Heart right ventricle (tissue), 16 donors: ENCODE results near the gene HMGB1. TPM values are rescaled to one million over a fixed set of nuclear protein-coding genes. Genes with fewer than 3 reads are reported as not detected.

Experiments
- ATAC-seq, 8 donors: fragments of 200-7000 bp; cut with Tn5 transposase; one replicate each; pipeline ENCODE4 v1.9.1; 2020; ENCODE audit warnings: mild to moderate bottlenecking in 8 of 8, moderate library complexity in 8 of 8, moderate number of reproducible peaks in 1 of 8
- DNase-seq, 2 donors: peaks; one replicate each; pipeline ENCODE4 v3.0.0-alpha.2; 2020
- H3K27ac ChIP-seq, 10 donors: fragments of 200-600 bp; sonication (generic) in 2 of 10; one replicate each; pipeline versions ENCODE4 v1.5.0 to v1.8.0; 2020 to 2022; ENCODE audit warnings: mild to moderate bottlenecking in 3 of 10
- H3K27me3 ChIP-seq, 7 donors: fragments of 200-600 bp; one replicate each; pipeline ENCODE4 v1.8.0; 2021 to 2022; ENCODE audit warnings: mild to moderate bottlenecking in 2 of 7
- H3K36me3 ChIP-seq, 9 donors: fragments of 200-600 bp; sonication (generic) in 1 of 9; one replicate each; pipeline versions ENCODE4 v1.5.0 to v1.8.0; 2020 to 2022; ENCODE audit warnings: mild to moderate bottlenecking in 2 of 9
- H3K4me1 ChIP-seq, 9 donors: fragments of 200-600 bp; sonication (generic) in 1 of 9; one replicate each; pipeline versions ENCODE4 v1.5.0 to v1.8.0; 2020 to 2022; ENCODE audit warnings: mild to moderate bottlenecking in 4 of 9
- H3K4me3 ChIP-seq, 10 donors: fragments of 200-600 bp; sonication (generic) in 2 of 10; one replicate each; pipeline versions ENCODE4 v1.5.0 to v1.8.0; 2020 to 2022; ENCODE audit warnings: mild to moderate bottlenecking in 7 of 10, moderate library complexity in 2 of 10
- H3K9me3 ChIP-seq, 11 donors: fragments of 200-600 bp in 10 of 11; sonication (generic) in 2 of 11; one replicate each; pipeline versions ENCODE4 v1.5.0 to v1.8.0; 2013 to 2022; ENCODE audit warnings: mild to moderate bottlenecking in 2 of 11, control low read depth in 1 of 11, moderate library complexity in 1 of 11
- CTCF ChIP-seq, 9 donors: fragments of 200-600 bp; sonication (generic) in 2 of 9; IDR thresholded peaks; one replicate each; pipeline versions ENCODE4 v1.5.0 to v1.8.0; 2021 to 2022; ENCODE audit warnings: antibody characterized with exemption in 9 of 9, mild to moderate bottlenecking in 5 of 9, moderate library complexity in 1 of 9
- WGBS, 2 donors: extraction: QIAGEN DNeasy Blood & Tissue Kit; methylation state at CpG; one replicate each; pipeline ENCODE4 v1.1.7; 2013; ENCODE audit warnings: inconsistent platforms in 1 of 2; 5-methylcytosine and 5-hydroxymethylcytosine counted together
- intact Hi-C, 10 donors: fragments of 100-400 bp; cut with DNase I; formaldehyde crosslinking; loops; one replicate each; pipeline versions ENCODE4 v1.11.1 to v1.14.2; 2022
- polyA plus RNA-seq, 2 donors: library from polyadenylated mRNA; stranded (reverse); fragments of 200-250 nt; gene quantifications; one replicate each; pipeline ENCODE4 v1.2.3, GENCODE V29; 2013
- total RNA-seq, 10 donors: library from RNA; stranded (reverse); fragmentation: NEBNext Ultra II Directional in 3 of 10; extraction: Animal tissue kit (Norgen Biotek cat#: 25700) in 3 of 10; gene quantifications; one replicate each; pipeline versions ENCODE4 v1.2.1 to v1.2.4, GENCODE V29; 2021 to 2023
- donor health status: Arrhythmogenic right ventricular cardiomyopathy.
- donor health status: ischemic (EF 13 %, LVEDD 7.1; RV severe dilation, severe dysfunction).
- donor health status: healthy with polysubstance abuse.
- donor health status: DM: no; HTN: yes; CAD: no.
- donor health status: DM: no; HTN: no; CAD: no.
- donor health status: ischemic (EF 25% LVEDD 6.9; RV normal size, moderate dysfunction).
- donor health status: ischemic (EF 25% LVEDD 5.7; RV mildly dilated, moderate dysfunction).
- donor health status: healthy.
- donor health status: DM: yes; HTN: yes; CAD: no.
- donor health status: Ischemic cardiomyopathy.
- donor health status: ischemic (EF 35%, LVEDD 5.7; RV mildly dilated, moderate dysfunction).
- donor health status: nonischemic (EF 11% LVEDD 7.7; RV severe dilation, severe dysfunction).
- donor health status: DM: yes; HTN: yes; CAD: no.
- donor health status: PGD.
- donor health status: ischemic (EF 29% LVEDD 5.4; RV normal size, mild dysfunction).
- donor health status: nonischemic (EF 23%, LVEDD 6.1; RV moderate dilation, normal function).

The HMGB1 gene
- total and polyA plus RNA-seq, 12 donors = 142 to 294 (median 164) TPM

- H3K27me3 ChIP-seq = no peaks in the 10 kb centered on the region
- intact Hi-C loops = loop anchor here (2.0 to 10.0 kb wide), 11 partner anchors 13 to 392 kb away; partner anchors contain the start of genes HMGB1 (in 2 of the 10), KATNAL1 (in 2 of the 10), USPL1 (in 2 of the 10) and UBE2L5 (in 1 of the 10)
- no peak for TF ChIP-seq CTCF (IDR thresholded peaks at IDR 0.05)
- H3K27ac ChIP-seq = peak overlapping the region in 8 of 10 donors; percentile 4 to 92 (median 82)
- H3K36me3 ChIP-seq = no peaks in the 10 kb centered on the region
- 68 to 79% methylated on average over 13 of the region's 13 CpGs for WGBS, 2 donors
- peaks cover 0 to 33% (median 11%) of the 10 kb centered on the region in 9 donors for H3K4me1 ChIP-seq
- peak in 1 of 2 donors; percentile 34 for DNase-seq
- peak in 5 of 8 donors; percentile 32 to 53 (median 44) for ATAC-seq
- H3K9me3 ChIP-seq = no peaks in the 10 kb centered on the region
- no peak overlapping the region for H3K4me3 ChIP-seq
Observed at GRCh38 chr13:30409886-30410704, 55.6 kb downstream of the HMGB1 start.

GRCh38 chr13:30408319-30409101 is 57.2 kb downstream of the HMGB1 start:
- peak overlapping the region in 9 of 10 donors; percentile 23 to 56 (median 48) for H3K4me3 ChIP-seq
- TF ChIP-seq CTCF (IDR thresholded peaks at IDR 0.05) = peak; percentile 71 to 83 (median 79)
- peak overlapping the region; percentile 27 to 92 (median 84) for H3K27ac ChIP-seq
- DNase-seq = peak; percentile 95 to 97
- intact Hi-C loops = loop anchor here (1.0 to 10.0 kb wide), 12 partner anchors 14 to 394 kb away; partner anchors contain the start of genes HMGB1 (in 3 of the 10), KATNAL1 (in 2 of the 10), USPL1 (in 2 of the 10) and UBE2L5 (in 1 of the 10)
- peaks cover 0 to 28% (median 11%) of the 10 kb centered on the region in 9 donors for H3K4me1 ChIP-seq
- WGBS, 2 donors = 14 to 17% methylated on average over 47 to 51 of the region's 51 CpGs
- H3K9me3 ChIP-seq = no peaks in the 10 kb centered on the region
- ATAC-seq = peak; percentile 95 to 98 (median 96)
- no peaks in the 10 kb centered on the region for H3K27me3 ChIP-seq
- H3K36me3 ChIP-seq = no peaks in the 10 kb centered on the region

DNA sequence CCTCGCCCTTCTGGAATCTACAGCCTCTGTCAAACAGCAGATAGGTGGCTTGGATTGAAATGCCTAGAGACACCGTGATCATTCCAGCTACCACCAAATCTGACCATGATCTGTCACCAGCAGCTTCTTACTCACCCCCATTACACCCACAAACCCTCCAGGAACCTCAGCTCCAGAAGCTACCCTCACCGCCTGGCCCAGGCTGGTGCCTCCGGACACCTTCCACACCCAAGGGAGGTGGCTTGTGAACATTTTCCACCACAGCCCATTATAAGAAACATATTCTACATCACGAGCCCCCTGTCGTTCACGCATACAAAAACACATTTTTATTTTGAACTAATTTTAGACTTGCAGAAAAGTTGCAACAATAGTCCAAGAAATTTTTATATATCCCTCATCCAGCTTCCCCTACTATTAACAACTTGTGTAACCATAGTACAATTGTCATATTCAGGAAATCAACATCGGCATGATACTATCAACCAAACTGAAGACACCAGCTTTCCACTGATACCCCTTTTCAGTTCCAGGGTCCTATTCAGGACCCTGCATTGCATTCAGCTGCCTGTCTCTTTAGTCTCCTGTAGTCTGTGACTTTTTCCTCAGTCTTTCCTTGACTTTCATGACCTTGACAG is 58.8 kb downstream of the HMGB1 start:
- whole genome bisulfite sequencing, 2 donors = 96% methylated on average over 8 of the region's 8 CpGs
- TF ChIP-seq CTCF (IDR thresholded peaks at IDR 0.05) = no peak

More for the DNA sequence above, 58.8 kb downstream of the HMGB1 start:
- Histone ChIP-seq H3K27ac (no peak overlapping the region), H3K4me3 (no peak overlapping the region), H3K36me3 (no peaks in the 10 kb centered on the region), H3K9me3 (no peaks in the 10 kb centered on the region), H3K4me1 (peaks cover 0 to 25% (median 11%) of the 10 kb centered on the region in 9 donors), H3K27me3 (no peaks in the 10 kb centered on the region)
- ATAC-seq (no peak), DNase-seq (no peak)
- intact Hi-C loops = loop anchor here (1.0 to 10.0 kb wide), 10 partner anchors 40 to 395 kb away; partner anchors contain the start of genes HMGB1 (in 2 of the 10), KATNAL1 (in 2 of the 10) and USPL1 (in 2 of the 10)

Other genes with a start within 250 kb of the HMGB1 start
- 10 to 100 TPM; 36.0 to 61.9 (median 53.3) TPM for gene KATNAL1, start 158.4 kb downstream of the HMGB1 start, total RNA-seq
- 1 to 10 TPM; 5.1 to 5.9 TPM for gene KATNAL1, start 158.4 kb downstream of the HMGB1 start, polyA plus RNA-seq
- under 1 TPM in 1 of 10 donors, not detected in 9; 0.42 TPM for gene UBE2L5, start 43.4 kb downstream of the HMGB1 start, total RNA-seq
- gene UBE2L5, start 43.4 kb downstream of the HMGB1 start, polyA plus RNA-seq = under 1 TPM in 1 of 2 donors, not detected in 1; 0.04 TPM
- gene USPL1, start 152.0 kb upstream of the HMGB1 start, total RNA-seq = 10 to 100 TPM in 3 of 10 donors, 1 to 10 TPM in 7; 8.9 to 10.6 (median 9.8) TPM
- gene USPL1, start 152.0 kb upstream of the HMGB1 start, polyA plus RNA-seq = 1 to 10 TPM; 4.9 to 9.7 TPM